Stimulated activated CD8-positive, alpha-beta memory T cell treated with anti-CD3 and anti-CD28 coated beads, Interleukin-15, amount 100 ng/mL, for 24 hours (primary cell): ENCODE results near the gene BTBD17.

Experiments used
- DNase-seq: peaks from one replicate; pipeline ENCODE4 v3.0.0-alpha.2; 2020; ENCODE audit warnings: low read depth

Gene BTBD17

DNA sequence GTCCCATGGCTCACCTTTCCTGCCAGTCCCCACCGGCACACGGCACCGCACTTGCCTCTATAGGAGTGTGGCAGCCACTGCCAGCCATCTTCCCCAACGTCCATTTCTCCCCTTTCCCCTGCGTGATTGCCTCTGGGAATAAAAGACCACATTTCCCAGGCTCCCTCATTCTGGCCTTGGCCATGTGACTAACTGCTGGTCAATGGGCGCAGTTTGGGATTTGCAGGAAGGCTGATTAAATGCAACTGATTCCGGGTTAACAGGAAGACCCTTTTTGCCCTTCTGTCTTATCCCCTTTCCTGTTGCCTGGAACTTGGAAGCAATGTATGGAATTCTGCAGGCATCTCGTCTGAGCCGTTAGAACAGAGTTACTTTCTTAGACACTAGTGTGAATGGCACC, 3.0 kb downstream of the BTBD17 start:
- DNase-seq, result no peak

GRCh38 chr17:74357466-74357809, 4.2 kb downstream of the BTBD17 start:
- no peak for DNase-seq

DNA sequence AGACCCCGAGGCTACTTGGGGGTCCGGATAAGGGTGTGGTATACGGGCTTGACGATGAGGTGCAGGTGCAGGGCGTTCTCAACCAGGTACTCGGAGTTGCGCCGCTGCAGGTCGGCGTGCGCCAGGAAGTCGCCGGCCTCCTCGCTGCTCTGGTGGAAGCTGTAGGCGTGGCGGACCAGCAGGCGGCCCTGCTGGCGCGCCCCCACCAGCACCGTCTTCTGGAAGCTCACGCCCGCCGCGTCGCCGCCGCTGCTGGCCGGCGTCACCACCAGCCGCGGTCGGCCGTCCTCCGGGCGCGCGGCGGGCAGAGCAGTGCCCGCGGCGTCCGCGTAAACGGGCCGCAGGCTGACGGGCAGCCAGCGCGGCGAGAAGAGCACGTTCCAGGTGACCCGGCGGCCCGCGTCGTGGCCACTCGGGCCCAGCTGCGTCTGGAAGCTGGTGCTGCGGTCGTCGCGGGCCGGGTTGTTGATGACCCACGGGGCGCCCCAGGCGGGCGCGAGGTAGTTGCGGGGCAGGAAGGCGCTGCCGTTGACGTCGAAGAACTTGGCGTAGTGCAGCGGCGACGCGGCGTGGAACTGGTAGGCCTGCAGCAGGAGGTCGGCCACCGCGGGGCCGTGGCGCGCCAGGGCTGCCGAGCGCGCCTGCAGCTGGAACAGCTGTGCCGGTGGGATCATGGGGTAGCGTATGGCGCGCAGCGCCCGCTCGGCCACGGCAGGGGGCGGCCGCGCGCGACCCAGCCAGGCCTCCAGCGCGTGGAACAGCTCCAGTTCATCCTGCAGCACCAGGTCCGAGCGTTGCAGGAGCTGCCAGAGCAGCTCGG, 4.8 kb downstream of the BTBD17 start:
- DNase-seq, result no peak

- no peak for DNase-seq
Observed at GRCh38 chr17:74355065-74355464, 6.6 kb downstream of the BTBD17 start.

- no peak for DNase-seq
Observed at GRCh38 chr17:74354561-74354960, 7.1 kb downstream of the BTBD17 start.

DNA sequence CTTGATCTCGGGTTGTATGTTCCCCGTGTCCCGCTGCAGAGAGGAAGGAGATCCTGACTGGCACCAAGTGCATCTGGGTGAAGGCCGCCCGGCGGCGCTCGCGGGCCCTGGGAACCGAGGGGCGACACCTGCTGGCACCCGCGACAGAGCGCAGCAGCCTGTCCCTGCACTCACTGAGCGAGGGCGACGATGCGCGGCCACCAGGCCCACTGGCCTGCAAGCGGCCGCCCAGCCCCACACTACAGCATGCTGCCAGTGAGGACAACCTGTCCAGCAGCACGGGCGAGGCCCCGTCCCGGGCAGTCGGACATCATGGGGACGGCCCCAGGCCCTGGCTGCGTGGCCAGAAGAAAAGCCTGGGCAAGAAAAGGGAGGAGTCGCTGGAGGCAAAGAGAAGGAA, 7.5 kb downstream of the BTBD17 start:
- peak; percentile 40 for DNase-seq

DNA sequence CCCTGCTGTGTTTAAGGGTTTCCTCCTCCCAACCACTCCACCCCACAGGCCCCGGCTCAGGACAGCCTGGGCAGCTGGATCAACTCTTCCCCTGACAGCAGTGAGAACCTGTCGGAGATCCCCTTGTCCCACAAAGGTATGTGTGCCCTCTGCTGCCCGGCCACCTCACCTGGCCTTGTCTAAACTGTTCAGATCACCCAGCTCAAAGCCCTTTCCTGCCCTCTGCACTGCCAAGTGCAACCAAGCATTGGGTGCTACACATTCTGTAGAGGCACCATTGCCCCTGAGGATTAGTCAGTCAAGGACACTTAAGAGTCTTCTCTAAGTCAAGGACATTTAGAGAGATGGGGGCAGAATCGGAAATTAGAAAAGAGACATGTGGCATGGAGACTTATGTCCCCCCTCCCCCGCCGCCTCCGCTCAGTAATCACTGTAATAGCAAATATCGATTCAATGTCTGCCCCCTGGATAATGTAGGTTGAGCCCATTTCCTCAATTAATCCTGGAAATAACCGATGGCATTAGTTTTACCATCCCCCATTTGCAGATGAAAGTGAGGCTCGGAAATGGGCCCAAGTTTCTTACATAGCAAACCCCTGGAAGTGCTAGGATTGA, 8.1 kb downstream of the BTBD17 start:
- DNase-seq, result no peak

DNA sequence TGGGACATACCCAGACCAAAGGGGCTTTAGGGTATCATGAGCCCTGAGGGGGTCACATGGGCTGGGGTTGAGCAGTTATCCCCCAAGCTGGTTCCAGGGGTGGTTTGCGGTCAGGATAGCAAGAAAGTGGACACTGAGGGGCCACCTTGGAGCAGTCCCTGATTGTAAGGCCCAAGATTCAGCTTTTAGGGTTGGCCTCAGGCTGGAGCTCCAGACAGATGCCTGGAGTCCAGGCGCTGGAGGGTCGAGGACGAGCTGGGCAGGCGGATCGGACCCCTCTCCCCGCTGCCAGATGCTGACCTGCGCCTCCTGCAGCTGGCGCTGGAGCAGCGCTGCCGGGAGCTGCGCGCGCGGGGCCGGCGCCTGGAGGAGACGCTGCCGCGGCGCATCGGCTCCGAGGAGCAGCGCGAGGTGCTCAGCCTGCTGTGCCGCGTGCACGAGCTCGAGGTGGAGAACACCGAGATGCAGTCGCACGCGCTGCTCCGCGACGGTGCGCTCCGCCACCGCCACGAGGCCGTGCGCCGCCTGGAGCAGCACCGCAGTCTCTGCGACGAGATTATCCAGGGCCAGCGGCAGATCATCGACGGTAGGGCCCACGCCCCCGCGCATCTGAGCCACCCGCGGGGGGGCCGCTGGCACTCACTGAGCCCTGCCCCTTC, 10.0 kb downstream of the BTBD17 start:
- DNase-seq, result no peak

DNA sequence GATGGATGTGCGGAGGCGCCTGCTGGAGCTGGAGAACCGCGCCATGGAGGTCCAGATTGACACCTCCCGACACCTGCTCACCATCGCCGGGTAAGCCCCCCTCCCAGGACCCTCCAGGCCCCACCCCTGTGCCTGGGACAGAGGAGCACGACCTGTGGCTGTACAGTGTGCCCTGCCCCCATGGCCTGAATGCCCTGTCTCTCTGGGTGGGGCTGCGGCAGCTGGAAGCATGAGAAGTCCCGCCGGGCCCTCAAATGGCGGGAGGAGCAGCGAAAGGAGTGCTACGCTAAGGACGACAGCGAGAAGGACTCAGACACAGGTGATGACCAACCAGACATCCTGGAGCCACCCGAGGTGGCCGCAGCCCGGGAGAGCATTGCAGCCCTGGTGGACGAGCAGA, 11.2 kb downstream of the BTBD17 start:
- DNase-seq, result no peak

- DNase-seq, result no peak
Observed at GRCh38 chr17:74349120-74349519, 12.5 kb downstream of the BTBD17 start.

DNA sequence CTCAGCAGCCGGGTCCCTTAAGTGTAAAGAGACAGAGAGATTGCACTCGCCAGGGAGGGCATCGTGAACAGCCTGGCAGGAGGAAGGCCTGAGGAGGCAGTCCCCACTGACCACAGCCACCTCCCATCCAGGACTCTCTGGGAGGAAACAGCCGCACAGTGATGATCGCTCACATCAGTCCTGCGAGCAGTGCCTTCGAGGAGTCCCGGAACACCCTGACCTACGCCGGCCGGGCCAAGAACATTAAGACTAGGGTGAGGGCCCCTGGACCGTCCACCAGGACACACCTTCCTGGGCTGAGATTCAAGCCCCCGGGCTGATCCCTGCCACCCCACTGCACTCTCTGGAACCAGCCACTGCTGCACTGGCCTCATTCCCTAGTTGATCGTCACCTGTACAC, 14.0 kb downstream of the BTBD17 start:
- DNase-seq, result no peak

GRCh38 chr17:74345433-74346241, 16.0 kb downstream of the BTBD17 start:
- DNase-seq, result no peak

GRCh38 chr17:74344658-74345057, 17.0 kb downstream of the BTBD17 start:
- no peak for DNase-seq

- DNase-seq, result no peak
Observed at GRCh38 chr17:74343526-74344284, 18.0 kb downstream of the BTBD17 start.

DNA sequence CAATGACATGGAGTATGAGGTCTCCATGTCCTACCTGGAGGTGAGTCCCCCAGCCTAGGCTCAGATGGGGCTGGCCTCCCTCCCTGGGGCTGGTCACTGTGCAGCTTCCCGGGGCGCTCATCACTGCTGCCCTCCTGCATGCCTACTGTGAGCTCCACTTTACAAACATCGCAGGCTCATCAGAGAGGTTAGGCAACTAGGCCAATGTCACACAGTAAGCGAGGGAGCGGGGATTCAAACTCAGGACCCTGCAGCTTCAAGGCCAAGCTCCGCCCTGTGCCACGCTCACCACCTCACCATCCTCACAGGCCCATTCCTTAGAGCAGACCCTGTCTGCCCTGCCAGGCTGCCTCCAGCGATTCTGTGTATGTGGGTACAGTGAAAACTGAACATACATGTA, 18.5 kb downstream of the BTBD17 start:
- DNase-seq, result no peak

- no peak for DNase-seq
Observed at GRCh38 chr17:74342224-74342623, 19.4 kb downstream of the BTBD17 start.

DNA sequence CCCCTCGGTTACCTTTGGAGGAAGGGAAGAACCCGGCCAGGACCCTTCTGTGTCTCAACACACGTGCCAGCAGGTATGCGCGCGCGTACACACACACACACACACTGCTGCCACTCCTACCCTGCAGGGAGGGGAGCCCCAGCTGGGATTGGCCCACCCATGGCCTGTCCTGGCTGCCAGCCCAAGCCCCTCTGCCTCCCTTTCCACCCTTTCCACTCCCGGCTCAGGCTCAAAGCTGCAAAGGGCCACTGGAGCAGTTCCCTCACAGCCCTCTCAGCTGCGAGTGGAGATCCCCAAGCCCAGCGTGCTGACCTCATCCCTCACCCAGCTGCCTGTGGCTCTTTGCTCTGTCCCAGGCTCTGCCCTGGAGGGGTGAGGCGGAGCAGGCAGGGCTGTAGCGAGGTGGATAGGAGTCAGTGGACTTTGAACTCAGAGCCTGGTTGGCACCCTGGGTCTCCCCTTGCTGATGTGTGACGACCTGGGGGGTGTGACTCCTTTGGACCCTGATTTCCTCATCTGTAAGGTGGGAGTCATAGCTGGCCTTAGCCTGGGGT, 21.1 kb downstream of the BTBD17 start:
- DNase-seq, result no peak

DNA sequence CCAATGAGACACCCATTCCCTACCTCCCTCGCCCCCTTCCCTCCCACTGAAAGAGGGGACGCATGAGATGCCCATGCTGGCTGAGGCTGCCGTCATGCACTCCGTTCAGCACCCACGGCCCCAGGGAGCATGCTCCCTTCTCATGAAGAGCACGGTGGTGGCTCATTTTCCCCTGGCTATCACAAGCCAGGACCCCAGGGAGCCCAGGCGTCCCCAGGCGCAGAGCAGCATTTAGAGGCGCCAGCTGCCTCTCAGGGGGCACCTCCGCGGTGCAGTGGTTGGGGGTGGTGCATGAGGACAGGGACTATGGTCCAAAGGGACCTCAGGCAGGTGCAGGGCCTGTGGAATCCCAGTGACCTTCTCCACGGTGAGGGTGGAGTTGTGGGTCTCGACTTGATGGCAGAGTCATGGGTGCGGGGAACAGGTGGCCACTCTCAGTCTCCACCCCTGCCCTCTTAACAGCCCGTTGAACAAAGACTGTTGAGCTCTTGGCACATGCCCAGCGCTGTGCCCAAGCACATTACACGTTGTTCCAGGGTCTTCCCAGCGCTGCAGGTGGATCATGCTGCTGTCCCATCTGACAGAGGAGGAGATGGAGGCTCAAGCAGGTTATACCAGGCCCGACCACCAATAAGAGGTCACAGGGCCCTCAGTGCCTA, 22.0 kb downstream of the BTBD17 start:
- no peak for DNase-seq

GRCh38 chr17:74337834-74338500, 23.7 kb downstream of the BTBD17 start:
- no peak for DNase-seq

- no peak for DNase-seq
Observed at GRCh38 chr17:74336307-74336706, 25.4 kb downstream of the BTBD17 start.
